PC-9 (cell line): Measurements from ENCODE around the gene DIPK1B.

Experiments
- CTCF ChIP-seq: fragments of 200-600 bp; sonication (generic); conservative IDR thresholded peaks from 2 replicates; pipeline ENCODE4 v1.6.1; 2017; ENCODE audit warnings: mixed run types, antibody characterized with exemption, mild to moderate bottlenecking, moderate library complexity
- EZH2 ChIP-seq: fragments of 200-600 bp; sonication (generic); IDR thresholded peaks from 2 replicates; pipeline ENCODE4 v1.8.0; 2017; ENCODE audit warnings: antibody characterized with exemption, low read depth

GRCh38 chr9:136751814-136752213 is 39.4 kb downstream of the DIPK1B start:
- TF ChIP-seq CTCF (no peak), EZH2 (no peak)
